Measurements from ENCODE around the gene DOCK6.
"Not testable (repeated sequence)": the region's sequence is repeated elsewhere in the genome, so short reads cannot be mapped to it uniquely, and the experiment has no call there.

Gene DOCK6

DNA sequence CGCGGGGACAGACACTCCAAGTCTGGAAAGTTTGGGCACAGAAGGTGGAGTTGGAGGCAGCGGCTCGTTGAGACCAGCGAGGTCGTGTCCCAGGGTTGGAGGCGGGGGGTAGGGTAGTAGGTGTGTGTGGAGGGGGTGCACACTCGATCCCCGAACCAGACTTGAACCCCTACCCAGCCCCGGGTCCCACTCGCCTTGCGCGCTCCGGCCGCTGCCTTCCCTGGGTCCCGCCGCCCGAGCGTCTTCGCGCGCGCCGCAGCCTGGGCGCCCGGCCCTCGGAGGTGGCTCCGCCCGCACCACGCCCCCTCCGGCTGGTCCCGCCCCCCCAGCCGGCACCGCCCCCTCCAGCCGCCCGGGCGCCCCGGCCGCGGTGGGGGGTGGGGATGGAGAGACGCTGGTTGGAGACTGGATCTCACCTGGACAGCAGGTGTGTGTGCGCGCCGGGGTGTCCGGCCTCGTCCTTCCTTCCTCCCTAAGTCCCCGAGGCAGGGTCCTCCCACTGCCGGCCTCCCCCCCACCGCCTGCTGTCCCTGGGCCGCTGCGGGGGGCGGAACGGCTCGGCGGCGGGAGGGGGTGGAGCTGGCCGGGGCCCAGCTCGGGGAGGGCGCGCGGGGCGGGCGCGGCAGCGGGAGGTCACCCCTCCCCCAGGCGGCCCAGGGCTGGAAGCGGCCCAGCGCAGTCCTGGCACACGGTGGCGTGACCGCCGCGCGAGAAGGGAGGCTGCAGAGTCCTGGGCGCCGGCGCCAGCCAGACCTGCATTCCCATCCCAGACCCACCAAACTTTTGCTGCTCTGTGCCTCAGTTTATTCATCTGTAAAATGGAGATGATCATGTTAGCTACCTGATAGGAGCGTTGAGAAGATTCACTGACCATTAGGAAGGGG is 64.8 kb downstream of the DOCK6 start, which contains the start of gene KANK2:
KANK2 (minus strand) TSS at position 255 of the 884 bp plus-strand sequence. CDS start 3,034 bp downstream, outside the sequence.
- DNase-seq (ENCODE audit: low read depth) = peak; percentile 50

DNA sequence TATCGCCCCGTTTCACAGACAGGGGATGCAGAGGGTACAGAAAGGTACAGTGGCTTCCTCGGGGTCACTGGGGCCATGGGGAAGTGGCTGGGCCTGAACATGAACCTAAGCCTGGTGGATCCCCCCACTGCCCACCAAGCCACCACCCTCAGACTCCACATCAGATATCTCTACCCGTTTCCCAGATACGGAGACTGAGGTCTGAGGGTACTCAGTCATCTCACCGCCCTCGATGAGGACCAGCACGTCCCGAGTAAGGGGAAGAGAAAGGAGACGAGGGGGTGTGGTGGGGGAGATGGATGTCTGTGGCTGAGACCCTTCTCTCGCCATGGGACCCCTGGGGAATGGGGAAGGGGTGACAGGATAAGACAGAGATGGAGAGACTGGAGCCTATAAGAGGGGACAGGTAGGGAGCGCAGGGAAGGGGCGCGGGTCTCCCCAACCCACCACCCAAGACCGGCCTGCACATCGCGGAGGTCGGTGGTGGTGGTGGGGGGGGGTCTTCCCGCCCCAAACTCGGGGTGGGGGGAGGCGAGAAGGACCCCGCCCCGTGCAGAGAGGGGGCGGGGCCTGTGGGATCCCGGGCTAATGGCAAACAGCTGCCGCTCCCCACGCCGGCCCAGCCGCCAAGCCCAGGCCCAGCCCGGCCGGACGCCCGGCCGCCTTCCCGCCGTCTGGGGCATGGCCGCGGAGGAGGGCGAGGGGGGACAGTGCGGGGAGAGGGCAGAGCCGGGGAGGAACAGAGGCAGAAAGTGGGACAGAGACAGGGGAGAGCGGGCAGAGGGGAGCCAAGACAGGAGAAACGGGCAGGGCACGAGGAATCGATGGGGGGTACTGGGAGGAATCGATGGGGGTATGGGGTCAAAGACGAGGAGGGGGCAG is 65.7 kb downstream of the DOCK6 start:
- DNase-seq (ENCODE audit: low read depth) = no peak

DNA sequence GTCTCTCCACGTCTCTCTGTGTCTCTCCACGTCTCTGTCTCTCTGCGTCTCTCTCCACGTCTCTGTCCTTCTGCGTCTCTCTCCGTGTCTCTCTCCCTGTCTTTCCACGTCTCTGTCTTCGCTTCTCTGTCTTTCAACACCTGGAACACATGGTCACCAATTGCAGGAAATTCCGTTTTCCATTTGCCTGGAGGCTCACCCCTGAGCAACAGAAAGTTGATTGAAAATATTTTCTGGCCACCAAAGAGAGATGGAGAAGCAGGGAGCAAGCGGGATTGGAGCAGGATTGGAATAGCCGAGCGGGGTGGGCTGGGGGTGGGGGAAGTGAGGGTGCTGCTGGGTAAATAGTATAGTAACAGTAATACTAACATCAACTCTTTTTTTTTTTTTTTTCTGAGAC is 66.6 kb downstream of the DOCK6 start:
- no peak for DNase-seq (ENCODE audit: low read depth)

DNA sequence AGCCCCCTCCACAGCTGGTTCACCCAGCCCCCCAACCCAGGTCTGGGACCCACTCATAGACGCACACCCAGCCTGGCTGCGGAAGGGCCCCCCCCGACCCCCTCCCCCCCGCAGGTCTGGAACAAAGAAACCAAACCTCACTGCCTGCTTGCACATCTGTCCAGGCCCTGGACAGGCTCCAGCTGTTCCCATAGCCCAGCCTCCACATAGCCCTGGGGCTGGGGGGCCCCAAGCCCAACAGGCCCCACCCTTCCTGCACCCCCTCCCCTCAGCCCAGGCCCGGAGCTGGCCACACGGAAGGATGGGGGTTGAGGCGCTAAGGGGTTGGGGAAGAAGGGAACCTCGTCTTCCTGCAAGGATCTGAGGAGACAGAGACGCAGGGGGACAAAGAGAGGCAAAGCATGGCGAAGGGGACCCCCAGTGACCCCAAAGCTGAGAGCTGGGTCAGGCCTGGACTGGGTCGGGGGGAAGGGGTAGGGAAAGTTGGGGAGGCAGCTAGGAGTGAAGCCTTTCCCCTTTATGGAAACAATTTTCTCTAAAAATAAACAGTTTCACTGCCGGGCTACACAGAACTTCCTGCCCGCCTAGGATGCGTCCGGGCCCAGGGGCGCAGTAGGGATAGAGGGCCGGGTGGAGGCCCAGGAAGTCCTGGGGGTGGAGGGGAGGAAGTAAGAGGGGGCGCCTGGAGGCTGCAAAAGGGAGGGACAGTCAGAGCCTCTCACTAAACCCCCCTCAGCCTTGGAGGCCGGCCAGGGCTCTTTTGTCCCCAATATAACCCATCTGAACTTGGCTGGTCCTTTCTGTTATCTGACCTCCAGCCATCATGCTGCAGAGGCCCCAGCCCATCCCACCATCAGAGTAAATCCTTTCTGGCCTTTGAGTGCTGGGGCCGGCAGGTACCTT is 67.4 kb downstream of the DOCK6 start:
- DNase-seq (ENCODE audit: low read depth) = no peak

DNA sequence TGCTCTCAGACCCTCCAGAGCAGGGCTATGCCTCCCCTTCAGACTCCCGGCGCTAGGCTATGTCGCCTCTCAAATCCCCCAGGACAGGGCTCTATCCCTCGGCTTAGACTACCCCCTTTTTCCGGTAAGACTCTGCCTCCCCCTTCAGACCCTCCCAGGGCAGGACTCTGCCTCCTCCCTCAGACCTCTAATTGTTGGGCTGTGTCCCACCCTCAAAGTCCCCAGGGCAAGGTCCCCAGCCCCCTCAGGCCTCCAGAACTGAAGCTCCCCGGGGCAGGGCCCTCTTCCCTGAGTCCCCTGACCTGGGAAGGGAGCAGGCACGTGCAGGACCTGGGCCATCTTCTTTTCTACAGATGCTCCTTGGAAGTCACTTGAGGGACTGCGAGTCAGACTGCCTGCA is 68.2 kb downstream of the DOCK6 start:
- no peak for DNase-seq (ENCODE audit: low read depth)

DNA sequence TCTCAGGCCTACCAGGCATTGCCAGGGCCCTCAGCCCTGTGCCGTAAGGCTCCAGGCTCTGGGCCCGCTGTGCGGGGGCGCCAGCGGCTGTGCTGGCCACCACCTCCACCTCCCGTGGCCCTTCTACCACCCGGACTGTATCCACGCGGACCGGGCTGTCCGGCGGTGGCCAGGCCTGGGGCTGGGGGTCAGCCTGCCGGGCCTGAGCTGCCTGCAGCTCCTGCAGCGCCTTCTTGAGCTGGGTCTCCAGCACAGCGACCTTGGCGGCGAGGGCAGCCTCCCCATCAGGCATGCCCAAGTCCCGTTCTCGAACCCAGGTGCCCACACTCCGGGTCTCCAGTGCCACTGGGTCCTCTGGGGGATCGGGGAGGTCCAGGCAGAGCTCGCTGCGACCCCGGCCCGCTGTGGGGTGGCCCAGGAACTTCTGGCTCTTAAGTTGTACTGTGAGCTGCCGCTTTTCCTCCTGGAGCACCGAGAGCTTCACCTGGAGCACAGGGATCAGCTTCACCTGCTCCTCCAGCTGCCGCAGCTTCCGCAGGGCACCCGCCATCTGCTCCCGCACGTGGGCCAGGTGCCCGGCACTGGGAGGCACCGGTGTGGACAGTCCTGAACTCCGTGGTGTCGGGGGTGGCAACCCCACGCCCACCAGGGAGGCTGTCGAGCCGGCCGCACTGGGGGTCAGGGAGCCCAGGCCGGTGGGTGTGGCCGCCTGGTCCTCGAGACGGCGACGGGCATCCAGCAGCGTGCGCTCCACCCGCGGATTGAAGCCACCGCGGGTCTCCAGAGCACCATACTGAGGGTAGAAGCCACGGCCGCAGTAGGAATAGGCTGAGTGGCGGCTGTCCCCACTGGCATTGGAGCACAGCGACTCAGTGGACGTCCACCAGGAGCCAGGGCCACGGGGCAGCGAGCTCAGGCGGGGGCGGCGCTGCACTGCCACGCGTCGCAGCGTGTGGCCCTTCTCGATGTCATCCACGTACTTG is 69.1 kb downstream of the DOCK6 start:
- no peak for DNase-seq (ENCODE audit: low read depth)

DNA sequence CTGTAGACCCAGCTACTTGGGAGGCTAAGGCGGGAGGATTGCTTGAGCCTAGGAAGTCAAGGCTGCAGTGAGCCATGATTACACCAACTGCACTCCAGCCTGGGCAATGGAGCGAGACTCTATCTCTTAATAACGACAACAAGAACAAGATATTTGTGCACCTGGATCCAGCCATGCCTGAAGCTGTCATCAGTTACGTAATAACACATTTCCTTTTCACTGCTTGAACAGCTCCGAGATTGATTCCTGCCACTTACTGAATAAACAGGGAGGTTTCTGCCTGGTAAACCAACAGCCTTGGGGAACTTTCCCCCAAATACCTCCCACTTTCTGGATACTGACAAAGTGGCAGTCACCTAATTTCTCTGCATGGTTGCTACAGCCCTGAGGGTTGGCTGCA is 70.4 kb downstream of the DOCK6 start:
- DNase-seq (ENCODE audit: low read depth) = no peak

DNA sequence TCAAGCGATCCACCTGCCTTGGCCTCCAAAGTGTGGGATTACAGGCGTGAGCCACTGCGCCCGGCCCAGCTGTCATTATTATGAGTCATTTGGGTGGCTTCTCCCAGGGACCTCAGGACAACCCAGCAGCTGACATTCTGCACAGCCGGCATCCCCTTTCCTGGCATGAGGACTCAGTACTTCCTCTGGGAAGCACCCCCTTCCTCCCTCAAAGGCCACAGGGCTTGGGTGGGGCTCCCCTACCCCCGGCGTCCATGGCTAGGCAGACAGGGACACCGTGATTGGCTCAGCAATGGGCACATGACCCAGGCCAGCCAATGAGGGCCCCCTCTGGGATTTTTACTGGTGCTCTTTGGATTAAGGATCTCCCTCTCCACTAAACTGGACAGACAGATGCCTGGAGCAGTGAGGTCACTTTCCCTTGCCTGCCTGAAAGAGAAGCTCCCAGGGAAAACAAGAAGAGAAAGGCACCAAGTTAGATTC is 71.0 kb downstream of the DOCK6 start:
- DNase-seq (ENCODE audit: low read depth) = peak; percentile 79

DNA sequence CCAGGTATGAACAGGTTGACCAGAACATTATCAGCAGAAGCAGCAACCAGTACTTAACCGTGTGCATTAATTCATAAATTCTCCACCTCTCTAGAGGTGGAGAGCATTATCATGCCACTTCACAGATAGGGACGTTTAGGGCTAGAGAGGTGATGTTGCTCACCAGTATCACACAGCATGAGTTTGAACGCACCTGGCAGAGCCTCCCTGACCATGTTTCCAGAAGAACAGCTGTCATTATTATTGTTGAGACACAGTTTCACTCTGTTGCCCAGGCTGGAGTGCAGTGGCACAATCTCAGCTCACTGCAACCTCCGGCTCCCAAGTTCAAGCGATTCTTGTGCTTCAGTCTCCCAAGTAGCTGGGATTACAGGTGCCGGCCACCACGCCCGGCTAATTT is 71.8 kb downstream of the DOCK6 start:
- no peak for DNase-seq (ENCODE audit: low read depth)

DNA sequence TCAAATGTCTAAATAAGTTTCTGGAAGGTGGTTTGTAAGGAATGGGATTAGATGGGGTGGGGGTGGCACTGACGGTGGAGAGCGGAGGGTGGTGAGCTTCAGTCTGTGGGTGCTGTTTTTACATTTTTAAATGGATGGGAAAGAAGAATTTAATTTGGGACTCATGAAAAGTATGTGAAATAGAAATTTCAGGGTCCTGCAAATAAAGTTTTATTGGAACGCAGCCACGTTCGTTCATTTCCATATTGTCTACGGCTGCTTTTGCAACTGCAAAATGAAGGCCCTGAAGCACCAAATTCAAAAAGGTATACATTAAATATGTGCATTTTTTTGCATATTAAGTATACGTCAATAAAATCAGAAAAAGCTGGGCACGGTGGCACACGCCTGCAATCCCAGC is 74.9 kb downstream of the DOCK6 start:
- no peak for DNase-seq (ENCODE audit: low read depth)

DNA sequence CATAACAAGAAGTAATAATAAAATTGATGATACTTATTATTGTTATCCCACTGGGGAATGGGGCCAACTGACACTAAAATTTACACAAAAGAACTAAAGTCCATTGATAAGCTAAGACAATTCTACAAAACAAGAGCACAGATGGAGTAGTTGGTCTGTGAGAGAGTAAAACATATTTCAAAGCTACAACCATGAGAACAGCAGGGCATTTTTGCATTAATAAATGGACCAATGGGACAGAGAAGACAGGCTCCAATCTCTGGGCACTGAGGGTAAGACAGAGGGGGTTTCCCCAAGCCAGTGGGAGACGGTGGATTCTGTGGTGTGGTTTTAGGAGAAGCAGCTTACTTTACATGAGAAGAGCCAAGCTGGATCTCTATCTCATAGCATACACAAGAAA is 79.3 kb downstream of the DOCK6 start:
- DNase-seq (ENCODE audit: low read depth) = no peak

DNA sequence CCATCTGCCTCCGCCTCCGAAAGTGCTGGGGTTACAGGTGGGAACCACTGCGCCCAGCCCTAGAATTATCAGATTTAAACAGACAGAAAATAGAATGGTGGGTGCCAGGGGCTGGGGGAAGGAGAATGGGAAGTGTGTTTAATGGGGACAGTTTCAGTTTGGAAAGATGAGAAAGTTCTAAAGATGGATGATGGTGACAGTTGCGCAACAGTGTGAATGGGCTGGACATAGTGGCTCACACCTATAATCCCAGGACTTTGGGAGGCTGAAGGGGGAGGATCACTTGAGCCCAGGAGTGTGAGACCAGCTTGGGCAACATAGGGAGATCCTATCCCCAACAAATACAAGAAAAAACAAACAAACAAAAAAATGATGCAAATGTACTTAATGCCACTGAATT is 80.8 kb downstream of the DOCK6 start:
- no peak for DNase-seq (ENCODE audit: low read depth)

DNA sequence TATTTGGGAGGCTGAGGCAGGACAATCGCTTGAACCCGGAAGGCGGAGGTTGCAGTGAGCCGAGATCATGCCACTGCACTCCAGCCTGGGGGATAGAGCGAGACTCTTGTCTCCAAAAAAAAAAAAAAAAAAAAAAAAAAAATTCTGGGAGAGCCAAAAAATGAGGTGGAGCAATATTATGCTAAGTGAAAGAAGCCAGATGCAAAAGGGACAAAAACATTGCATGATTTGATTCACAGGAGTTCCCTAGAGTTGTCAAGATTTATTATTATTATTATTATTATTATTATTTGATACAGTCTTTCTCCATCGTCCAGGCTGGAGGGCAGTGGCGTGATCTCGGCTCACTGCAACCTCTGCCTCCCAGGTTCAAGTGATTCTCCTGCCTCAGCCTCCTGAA is 81.3 kb downstream of the DOCK6 start:
- not testable (repeated sequence) for DNase-seq (ENCODE audit: low read depth)

DNA sequence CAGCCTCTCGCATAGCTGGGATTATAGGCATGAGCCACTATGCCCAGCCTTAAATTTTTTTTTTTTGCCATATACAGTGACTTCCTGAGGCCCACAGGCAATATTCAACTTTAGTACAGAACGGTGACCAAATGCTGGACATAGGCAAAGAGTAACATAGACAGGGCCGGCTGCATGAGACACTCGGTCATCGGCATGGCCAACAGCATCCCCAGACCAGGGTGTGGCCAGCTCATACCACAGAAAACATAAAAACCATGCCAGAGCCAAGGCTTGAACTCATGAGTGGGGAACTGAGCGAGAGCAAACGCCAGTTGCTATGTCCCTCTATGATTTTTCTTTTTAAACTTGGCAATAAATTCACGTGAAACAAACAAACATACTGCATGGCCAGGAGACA is 82.0 kb downstream of the DOCK6 start:
- DNase-seq (ENCODE audit: low read depth) = no peak

DNA sequence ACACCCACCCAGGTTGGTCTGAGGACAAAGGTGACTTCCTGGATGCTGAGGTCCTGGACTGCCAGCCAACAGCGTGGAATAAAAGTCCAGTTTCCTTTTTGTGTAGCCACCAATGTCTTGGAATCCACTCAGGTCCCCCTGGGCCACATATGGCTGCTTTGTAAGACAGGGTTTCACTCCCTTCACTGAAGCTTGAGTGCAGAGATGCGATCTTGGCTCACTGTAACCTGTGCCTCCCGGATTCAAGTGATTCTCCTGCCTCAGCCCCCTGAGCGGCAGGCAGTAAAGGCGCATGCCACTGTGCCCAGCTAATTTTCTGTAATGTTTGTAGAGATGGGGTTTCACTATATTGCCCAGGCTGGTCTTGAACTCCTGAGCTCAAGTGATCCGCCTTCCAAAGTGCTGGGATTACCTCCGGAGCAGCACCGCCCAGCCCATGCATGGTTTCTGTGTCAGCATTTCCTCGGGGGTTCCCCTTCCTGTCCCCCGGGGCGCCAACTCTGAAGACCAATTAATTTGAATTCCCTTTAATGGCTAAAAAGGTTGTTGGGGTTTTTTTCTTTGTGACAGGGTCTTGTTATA is 82.5 kb downstream of the DOCK6 start:
- DNase-seq (ENCODE audit: low read depth) = no peak

DNA sequence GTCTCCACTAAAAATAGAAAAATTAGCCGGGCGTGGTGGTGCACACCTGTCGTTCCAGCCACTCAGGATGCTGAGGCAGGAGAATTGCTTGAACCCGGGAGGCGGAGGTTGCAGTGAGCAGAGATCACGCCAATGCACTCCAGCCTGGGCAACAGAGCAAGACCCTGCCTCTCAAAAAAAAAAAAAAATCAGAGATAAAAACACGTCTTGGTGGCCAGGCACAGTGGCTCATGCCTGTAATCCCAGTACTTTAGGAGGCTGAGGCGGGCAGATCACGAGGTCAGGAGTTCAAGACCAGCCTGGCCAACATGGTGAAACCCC is 83.2 kb downstream of the DOCK6 start:
- not testable (repeated sequence) for DNase-seq (ENCODE audit: low read depth)

DNA sequence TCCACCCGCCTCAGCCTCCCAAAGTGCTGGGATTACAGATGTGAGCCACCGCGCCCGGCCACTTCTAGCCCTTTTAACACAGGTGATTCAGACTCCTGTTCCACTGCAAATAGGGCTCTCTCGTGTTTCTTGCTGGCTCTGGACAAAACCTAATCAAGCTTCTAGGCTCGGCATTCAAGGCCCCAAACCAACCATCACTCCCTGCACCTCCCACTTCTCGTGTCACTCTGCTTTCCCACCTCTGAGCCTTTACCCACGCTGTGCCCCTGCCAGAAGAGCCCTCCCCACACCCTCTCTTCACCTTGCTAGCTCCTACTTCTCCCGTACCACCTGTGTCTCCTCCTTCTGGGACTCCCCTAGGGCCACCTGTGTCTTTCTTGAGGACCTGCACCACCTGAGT is 84.7 kb downstream of the DOCK6 start:
- no peak for DNase-seq (ENCODE audit: low read depth)

DNA sequence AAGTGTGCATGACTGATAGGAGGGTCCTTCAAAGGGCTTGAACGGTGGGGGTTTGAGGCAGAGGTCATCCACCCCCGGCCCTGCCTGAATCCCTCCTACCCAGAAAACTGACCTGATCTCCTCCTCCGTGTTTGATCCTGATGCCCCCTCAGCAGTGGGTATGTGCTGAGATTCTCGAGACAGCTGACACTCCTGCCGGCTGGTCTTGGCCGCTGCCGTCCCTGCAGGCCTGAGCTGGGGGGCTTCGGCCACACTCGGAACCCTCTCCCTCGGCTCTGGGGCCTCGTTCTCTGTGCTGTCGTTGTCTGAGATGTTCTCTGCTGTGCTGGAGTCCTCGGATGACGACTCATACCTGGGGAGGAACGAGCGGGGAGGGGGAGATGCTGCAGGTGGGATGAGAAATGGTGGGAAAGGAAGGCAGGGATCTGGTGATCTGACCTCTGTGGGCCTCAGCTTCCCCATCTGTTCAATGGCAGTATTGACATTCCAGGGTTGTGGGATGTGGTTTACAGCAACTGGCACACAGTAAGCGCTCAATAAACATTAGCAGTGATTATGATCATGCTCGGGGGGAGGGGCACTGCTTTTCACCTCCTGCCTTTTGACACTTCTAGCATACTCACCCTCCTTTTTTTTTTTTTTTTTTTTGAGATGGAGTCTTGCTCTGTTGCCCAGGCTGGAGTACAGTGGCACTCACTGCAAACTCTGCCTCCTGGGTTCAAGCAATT is 85.7 kb downstream of the DOCK6 start:
- DNase-seq (ENCODE audit: low read depth) = no peak

DNA sequence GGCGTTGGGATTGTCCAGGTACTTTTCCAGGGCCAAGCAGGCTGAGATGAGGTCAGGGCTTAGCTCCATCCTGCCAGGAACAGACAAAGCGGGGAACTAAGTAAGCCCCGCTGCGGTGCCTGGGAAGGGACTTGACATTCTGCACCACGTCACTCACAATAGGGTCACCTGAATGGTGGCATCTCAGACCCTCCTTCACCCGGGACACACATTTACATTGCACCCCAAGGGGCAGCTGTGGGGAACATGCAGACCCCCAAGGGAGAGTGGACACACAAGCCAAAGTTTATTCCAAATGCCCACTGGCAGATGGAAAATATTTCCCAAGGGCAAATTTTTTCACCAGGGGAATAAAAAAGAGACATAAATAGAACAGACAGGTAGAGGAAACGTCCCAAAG is 86.4 kb downstream of the DOCK6 start:
- no peak for DNase-seq (ENCODE audit: low read depth)

DNA sequence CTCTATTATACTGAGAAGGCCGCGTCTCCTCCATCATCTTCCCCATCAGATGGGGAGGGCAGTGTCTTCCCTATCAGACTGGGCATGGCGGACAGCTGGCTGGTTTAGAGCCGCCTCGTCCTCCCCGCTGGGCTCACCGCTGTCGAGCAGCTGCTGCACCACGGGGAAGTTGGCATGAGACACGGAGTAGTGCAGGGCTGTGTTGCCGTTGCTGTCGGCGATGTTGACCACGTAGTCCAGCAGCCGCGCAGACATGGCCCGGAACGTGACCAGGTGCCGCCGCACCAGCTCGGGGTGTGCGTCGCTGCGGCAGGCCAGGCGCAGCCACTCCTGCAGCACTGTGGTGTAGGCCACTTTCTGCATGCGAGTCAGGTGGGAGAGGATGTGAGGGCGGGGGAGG is 88.0 kb downstream of the DOCK6 start:
- DNase-seq (ENCODE audit: low read depth) = no peak
